Fibroblast of lung (primary cell): ENCODE results near the gene SLC27A1.

Experiments
- CTCF ChIP-seq, 2 donors: IDR thresholded peaks in 1 of 2; conservative IDR thresholded peaks in 1 of 2; 1 replicate in 1 of 2; 2 replicates in 1 of 2; pipeline ENCODE4 v1.5.1; 2011 to 2012; ENCODE audit warnings: low read length in 2 of 2, control low read depth in 1 of 2, inconsistent platforms in 1 of 2, low read depth in 1 of 2, mild to moderate bottlenecking in 1 of 2
- EZH2 ChIP-seq: IDR thresholded peaks from 2 replicates; pipeline ENCODE4 v1.5.1; 2012; ENCODE audit warnings: low read length, control low read depth, mild to moderate bottlenecking; ENCODE audit errors: missing control alignments

GRCh38 chr19:17481986-17482385 lies 11.7 kb downstream of the SLC27A1 start:
- TF ChIP-seq CTCF (conservative IDR thresholded peaks at IDR 0.05 in 1 of 2, IDR thresholded peaks at IDR 0.05 in 1 of 2; ENCODE audit: low read depth in 1 of 2, low read length in 2 of 2) (no peak), EZH2 (no peak)
